Renal cortical epithelial cell (primary cell): ENCODE results near the gene TBL1XR1. TPM values are rescaled to one million over a fixed set of nuclear protein-coding genes. Genes with fewer than 3 reads are reported as not detected.

Source experiments
- DNase-seq: peaks from one replicate; pipeline ENCODE4 v3.0.0-alpha.2; 2011; ENCODE audit warnings: low read depth
- total RNA-seq: library from RNA; depleted of rRNA; stranded (reverse); fragments of >200 nt; gene quantifications from 2 replicates; pipeline ENCODE4 v1.2.3, GENCODE V29; 2014

The TBL1XR1 gene
- total RNA-seq, 1 donor from 2014 or later: 483 TPM

DNA sequence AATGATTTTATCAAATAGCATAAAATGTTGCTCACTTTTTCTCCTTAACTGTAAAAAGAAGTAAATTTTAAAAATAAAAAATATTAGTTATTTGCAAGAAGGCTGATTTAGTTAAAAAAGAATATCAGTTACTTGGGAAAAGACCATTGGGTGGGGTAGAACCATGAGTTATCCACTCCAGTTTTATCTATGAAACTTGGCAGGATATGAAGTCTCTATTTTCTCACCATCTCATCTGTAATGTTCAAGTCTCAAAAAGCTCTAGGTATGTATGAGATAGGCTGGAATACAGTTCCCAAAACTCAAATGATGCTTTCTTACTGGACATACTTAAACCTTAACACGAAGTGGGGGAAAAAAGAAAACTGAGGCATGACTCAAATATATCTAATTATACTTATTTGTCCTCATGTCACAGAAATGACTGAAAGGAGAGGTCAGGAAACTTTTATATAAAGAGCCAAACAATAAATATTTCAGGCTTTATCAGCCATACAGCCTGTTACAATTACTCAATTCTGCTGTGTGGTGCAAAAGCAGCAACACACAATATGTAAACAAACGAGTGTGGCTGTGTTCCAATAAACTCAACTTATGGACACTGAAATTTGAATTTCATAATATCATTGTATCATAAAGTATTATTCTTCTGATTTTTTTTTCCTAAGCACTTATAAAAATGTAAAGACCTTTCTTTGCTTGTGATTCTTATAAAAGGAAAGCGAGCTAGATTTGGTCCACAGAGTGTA is 131.8 kb downstream of the TBL1XR1 start:
- DNase-seq: no peak

DNA sequence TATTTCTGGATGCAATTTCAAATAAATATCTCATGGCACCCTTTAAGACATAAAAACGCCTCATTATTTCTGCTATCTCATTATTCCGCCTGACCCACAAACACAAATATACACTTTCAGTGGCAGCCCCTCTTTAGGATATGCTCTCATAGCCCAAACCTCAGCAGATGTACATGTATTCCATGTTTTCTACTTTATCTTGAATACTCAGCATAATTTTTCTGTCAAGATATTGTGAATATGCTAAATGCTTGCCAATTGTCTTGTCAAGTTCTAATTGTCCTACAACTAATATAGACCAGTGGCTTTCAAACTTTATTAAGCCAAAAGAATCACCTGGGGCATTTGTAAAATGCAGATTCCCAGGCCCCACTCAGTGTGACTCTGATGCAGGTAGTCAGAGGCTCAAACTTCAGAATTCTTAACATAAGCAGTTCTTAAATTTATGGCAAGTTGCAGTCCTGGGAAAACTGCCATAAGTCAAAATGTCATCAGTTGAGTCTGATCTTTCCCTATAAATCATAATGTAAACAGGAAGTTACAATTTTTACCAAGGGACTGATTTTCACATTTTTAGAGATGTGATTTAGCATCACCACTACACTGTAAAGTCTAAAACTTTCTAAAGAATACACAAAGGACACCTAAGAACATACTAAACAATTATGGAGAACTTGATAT is 135.1 kb downstream of the TBL1XR1 start:
- DNase-seq: no peak

DNA sequence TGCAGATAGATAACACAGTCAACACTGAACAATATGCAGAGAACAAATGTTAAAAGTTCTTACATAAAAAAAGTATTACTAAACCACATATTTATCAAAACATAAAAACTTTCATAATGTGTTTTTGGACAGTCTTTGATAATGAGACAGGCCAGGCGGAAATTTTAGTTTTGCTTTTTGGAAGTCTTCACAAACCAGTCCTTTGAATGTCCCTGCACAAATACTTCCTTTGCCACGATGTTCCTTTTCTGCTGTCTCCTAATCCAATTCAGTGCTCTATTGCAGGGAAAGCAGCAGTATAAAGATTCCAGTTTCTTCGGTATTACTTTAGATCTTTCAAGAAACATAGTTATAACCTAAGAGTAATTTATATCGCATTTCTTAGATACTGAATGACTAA is 135.9 kb downstream of the TBL1XR1 start:
- DNase-seq: no peak

DNA sequence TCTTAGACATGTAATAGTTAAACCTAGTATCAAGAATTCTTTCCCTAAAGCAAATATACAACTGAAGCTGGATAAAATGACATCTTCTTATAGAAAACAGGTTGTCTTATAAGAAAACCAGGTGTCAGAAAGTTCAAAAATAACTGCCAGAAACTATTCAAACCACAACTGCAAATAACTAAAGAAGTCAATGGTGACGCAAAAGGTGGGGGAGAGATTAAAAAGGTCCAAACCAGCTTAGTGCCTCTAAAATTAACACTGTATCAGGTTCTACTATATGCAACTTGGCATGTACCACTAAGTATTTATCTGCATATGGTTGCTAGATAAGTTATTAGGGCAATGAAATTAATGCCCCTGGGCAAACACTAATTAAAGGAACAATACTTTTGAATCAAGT is 136.8 kb downstream of the TBL1XR1 start:
- no peak for DNase-seq

DNA sequence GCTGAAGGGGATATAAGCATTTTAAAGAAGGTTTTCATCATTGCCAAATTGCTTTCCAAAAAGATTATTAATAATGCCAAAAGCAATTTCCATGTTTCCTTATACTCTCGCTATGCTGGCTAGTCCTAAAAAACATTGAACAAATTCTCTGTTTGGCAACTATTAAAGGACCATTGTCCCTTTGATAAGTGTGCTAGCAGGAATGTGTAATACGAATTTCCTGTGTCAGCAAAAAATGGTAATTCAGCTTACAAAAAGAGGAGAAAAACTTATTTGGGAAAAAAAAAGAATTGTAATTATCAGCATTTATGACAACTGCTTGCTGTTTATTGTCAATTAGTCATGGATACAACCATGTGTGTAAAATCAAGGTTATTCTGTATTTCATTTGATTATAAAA is 138.6 kb downstream of the TBL1XR1 start:
- DNase-seq: no peak

DNA sequence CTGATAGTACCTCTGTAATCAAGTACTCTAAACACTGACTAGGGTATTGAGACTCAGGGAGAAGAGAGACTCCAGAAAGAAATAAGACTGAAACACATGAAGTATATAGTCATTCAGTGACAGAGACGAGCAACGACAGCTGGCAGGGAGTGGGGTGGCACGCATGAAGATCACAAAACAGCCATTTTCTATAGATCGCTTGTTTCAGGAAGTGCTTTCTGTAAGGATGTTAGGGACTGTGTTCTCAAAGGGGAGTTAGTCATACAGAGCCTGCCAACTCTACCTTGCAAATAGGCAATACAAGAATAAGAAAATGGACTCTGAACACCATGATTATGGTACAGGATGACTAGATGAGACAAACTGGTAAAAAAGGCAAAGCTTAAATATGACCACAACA is 139.5 kb downstream of the TBL1XR1 start:
- no peak for DNase-seq

DNA sequence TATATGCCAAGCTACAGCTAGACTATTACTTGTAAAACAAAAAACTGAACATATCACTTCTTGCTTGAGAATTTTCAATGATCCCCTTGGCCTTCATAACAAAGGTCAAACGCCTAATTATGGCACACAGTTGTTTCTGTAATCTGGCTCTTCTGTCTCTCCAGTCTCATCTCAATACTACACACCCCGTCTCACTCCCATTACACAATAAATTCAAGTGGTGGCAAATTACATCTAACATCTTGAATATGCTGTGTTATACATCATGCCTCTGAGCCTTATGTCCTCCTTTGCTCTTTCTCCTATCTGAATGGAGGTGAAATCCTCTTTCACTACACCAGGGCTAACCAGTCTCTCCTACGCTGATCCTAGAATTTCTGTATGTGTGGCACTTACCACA is 140.4 kb downstream of the TBL1XR1 start:
- no peak for DNase-seq

GRCh38 chr3:177055605-177056571 is 141.4 kb downstream of the TBL1XR1 start:
- DNase-seq: no peak

- no peak for DNase-seq
Measured at GRCh38 chr3:177053107-177053506, 144.2 kb downstream of the TBL1XR1 start.

- DNase-seq: no peak
Measured at GRCh38 chr3:177051411-177051810, 145.9 kb downstream of the TBL1XR1 start.

DNA sequence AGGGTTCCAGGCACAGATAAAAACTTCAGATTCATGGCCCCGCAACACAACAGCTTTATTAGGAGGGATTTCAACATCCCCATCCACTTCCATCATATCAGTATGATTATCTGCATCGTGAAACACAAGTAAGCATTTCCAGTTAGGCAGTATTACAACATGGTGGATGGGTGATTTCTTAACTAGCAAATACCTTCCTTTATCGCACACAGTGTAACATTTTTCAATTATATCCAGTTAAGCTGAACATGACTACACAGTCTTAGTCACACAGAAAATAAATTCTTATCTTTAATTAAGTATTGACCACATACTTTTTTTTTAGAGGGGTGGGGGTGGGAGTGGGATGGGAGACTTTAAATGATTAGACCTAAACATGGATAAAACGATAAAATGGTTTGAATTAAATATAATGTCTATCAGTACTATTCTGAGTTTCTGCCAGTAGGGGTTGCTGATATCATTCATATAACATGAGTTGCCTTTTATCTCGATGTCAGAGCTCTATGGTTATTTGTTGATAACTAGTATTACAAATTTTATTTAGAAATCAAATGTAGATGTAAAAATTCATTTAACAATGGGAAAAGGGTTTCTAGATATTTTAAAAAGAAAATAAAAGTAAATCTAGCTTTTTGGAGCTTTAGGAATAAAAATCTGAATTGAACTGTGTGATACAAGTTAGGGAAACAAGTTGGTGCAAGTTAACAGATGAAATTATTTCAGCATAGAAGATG is 146.6 kb downstream of the TBL1XR1 start:
- peak; percentile 48 for DNase-seq

DNA sequence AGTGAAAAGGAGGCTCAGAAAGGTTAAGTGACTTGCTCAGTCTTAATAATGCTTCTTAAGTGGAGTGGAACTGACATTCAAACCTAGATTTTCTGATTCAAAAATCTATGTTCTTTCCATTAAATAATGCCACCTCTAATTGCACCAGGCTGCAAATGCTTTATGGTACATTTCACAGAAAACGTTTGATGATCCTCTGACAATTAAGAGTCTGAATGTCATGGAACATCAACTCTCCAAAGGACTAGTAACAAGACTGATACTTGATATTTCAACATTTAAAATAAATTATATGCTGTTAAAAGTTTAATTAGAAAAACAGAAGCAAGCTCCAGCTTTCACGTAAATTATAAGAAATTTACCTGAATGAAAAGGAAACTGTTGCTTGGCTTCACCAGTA is 151.5 kb downstream of the TBL1XR1 start:
- DNase-seq: no peak

DNA sequence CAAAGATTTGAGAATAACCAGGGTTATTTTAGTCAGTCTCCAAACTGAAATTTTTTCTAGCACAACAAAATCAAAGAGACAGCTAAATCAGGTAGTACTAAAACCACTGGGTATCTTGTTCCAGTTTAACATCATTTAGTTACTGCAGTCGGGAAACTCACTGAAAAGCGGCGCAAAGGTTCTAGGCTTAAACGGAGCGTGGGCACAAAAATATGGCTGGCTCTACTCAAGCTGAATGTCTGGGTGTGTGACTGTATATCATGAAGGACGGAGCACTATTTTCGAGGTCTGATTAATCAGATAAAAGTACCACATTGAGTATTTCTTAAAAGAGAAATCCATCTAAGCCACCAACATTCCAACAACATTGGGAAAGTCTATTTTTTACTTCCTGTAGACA is 152.1 kb downstream of the TBL1XR1 start:
- DNase-seq: no peak

GRCh38 chr3:177041730-177042551 is 155.3 kb downstream of the TBL1XR1 start:
- no peak for DNase-seq

DNA sequence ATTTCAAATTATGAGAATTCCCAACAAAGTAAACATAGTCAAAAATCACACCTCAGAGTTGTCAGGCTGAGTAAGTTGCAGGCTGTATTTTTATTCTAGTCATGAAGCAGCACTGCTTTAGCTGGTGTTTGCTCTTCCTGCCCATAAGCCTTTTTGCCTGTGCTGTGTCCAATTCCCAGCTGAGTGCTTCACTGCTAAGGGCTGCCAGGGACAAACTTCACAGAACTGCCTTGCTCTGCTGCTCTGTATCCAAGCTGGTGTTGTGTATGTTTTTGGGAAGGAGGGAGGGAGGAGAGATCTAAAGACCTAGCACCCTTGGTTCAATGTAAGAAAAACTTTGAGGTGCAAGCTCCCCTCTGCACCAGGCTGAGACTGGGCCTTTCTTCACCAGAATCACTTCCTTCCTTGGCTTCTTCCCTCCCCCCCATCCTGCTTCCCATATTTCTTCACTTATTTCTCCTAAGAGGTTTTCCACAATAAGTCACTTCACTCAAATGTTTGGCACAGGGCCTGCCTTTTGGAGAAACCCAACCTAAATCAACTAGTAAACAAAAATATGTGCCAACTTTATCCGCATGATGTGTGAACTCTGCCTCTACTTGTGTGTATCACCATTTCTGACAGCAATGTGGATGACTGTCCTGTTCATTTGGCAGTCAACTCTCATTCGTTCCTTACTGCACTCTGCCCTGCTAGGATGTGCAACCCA is 156.1 kb downstream of the TBL1XR1 start:
- peak; percentile 40 for DNase-seq

GRCh38 chr3:177039490-177040274 is 157.6 kb downstream of the TBL1XR1 start:
- DNase-seq: no peak

DNA sequence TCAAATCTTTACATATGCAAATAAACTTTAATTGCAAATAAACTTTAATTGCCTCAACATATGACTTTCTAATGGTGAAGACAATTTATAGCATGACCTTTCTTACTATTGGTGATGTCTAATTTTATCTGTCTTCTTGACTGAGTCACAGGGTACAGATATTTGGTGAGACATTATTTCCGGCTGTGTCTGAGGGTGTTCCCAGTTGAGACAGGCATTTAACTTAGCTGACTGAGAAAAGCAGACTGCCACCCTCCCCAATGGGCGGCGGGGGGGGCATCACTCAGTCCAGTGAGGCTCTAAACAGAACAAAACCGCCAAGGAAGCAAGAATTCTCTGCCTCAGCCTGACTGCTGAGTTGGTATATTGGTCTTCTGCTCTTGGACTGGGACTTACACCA is 160.0 kb downstream of the TBL1XR1 start:
- DNase-seq: no peak

GRCh38 chr3:177035676-177036075 is 161.6 kb downstream of the TBL1XR1 start:
- no peak for DNase-seq

GRCh38 chr3:177034832-177035475 is 162.3 kb downstream of the TBL1XR1 start:
- no peak for DNase-seq
